Activated T-cell treated with anti-CD3 and anti-CD28 coated beads for 24 hours (primary cell): Measurements from ENCODE around the gene FBF1.
"Not testable (repeated sequence)": the region's sequence is repeated elsewhere in the genome, so short reads cannot be mapped to it uniquely, and the experiment has no call there.

Experiments used
- DNase-seq: peaks from one replicate; pipeline ENCODE4 v3.0.0-alpha.2; 2020; ENCODE audit warnings: low read depth

Gene FBF1

DNA sequence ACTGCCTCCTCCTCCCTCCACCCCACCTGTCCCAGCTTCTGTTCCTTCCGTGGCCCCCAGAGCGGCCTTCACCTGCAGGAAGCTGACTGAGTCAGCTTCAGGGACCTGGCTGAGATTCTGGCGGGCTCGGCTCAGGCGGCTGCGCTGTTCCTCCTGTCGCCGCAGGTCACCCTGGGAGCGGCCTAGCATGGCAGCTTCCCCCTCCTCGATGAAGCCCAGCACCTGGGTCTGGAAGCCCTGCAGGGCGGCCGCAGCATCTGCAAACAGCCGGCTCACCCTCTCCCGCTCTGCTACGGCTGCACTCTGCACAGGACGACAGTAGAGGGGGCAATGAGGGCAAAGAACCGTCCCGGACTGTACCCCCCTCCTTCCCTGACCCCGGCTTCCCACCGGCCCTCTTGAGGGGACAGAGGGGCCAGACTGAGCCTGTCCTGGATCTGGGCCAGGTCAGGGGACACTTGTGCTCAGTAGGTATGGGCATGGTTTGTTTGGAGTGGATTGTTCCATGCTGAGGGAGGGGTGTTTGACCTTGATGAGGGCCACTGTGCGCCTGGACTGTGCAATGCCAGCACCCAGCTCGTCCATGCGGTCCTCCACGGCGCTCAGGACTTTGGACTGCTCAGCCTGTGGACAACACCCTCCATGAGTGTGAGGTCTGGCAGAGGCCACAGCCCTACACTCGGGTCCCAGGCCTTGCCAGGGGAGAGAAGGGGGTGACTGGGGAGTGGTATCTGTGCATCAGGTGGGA is 64.5 kb downstream of the FBF1 start:
- peak; percentile 59 for DNase-seq

DNA sequence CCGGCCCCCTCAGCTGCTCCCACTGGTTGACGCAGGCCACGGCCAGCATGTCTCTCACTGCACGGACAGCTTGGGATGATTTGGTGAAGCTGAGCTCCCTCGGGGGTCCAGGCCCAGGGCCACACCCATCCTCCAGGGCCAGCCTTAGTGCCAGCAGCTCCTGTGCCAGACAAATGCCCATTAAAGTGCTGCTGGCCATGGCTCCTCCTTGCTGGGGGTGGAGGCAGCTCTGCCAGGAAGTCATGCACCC is 65.0 kb downstream of the FBF1 start:
- no peak for DNase-seq

- DNase-seq: no peak
Measured at GRCh38 chr17:75875182-75875939, 65.5 kb downstream of the FBF1 start.

DNA sequence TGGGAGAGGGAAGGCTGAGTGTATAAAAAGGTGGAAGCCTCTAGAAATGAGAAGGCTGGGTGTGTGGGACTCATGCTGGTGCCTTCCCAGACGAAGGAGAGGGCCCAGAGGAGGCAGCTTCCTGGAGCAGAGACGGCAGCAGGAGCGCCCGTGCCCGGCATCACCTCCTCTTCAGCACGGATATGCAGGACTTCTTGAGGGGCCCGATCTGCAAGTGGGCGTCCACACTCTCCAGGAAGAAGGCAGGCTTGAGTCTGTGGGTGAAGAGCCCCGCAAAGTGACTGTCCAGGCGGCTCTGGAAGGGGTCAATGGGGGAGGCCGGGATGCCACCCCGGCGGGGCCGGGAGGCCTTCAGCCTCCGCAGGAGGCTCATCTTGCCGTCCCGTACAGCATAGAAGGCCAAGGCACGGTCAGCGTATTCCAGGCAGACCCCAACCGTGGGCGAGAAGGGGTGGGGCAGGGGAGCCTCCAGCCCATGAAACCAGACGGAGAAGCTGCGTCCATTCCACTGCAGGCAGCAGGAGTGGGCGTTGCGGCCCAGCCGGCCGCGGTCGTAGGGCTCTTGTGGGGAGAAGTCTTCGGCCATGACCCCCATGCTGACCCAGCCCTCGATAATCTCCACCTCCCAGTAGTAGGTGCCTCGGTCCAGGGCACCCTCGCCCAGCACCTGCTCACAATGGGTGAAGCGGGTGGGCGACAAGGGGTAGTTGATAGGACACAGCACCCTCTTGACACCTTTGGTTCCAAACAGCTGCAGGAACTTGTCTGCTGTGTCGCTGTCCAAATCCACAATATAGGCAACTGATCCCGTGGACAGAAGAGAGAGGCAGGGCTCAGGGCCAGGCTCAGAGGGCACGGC is 66.3 kb downstream of the FBF1 start:
- DNase-seq: no peak

DNA sequence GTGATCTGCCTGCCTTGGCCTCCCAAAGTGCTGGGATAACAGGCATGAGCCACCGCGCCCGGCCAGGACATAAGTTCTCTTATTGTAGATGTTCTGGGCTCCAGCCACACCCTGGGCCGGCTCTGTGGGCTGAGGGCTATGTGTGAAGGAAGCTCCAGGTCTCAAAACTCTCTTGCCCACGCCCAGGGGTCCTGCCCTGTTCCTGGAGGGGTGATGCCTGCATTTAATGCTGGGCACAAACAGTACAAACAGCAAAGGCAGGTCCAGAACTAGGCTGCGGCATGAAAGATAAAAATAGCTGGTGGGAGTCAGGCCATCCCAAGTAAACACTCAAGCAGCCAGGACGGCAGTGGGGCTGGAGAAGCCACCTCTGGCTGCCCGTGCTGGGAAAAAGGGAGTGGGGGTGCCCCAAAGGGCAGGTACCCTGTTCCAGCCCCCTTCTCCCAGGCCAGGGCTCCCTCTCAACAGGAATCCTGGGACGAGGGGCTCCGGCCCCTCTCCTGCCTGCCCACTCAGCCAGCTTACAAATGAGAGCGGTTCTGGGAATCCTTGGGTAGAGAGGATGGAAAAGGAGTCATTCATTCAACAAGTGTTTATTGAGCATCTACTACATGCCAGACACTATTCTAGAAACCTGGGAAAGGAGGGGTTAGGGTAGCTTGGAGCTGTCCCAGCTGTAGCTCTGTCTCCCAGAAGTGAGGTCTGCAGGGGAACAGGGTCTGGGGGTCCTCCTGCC is 67.1 kb downstream of the FBF1 start:
- DNase-seq: no peak

- peak; percentile 29 for DNase-seq
Measured at GRCh38 chr17:75872434-75873351, 68.1 kb downstream of the FBF1 start.

- DNase-seq: not testable (repeated sequence)
Measured at GRCh38 chr17:75870228-75870627, 70.6 kb downstream of the FBF1 start.

DNA sequence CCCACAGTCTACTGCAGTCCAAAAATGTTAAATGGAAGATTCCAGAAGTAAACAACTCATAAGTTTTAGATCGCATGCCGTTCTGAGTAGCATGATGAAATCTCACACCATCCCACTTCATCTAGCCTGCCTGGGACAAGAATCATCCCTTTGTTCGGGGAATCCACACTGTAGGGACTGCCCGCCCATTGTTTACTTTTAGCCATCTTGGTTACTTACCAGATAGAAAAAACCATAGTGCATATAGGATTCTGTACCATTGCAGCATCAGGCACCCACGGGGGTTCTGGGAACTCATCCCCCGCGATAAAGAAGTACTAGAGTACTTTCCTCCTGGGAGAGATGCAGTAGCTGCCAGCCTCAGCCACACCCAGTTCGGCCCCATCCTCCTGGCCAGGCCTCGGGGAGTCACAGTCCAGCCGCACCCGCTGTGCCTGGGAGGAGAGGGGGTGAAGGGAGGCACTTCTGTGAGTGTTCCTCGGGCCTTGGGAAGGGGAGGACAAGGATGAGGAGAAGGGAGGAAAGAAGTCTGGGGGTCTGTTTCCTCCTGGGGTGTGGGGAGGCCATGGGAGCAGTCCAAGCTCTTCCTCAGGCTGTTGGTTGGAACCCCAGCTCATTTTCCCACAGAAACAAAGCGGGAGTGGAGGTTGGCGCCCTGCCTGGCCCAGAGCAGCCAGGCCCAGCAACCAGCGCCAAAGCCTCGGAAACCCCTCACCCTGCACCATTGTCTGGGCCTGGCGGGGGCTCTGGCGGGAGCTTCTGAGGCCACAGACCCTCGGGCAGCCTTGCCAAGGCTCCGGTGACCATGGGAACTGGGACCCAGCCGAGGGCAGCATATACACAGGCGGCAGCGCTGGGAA is 71.3 kb downstream of the FBF1 start:
- no peak for DNase-seq

DNA sequence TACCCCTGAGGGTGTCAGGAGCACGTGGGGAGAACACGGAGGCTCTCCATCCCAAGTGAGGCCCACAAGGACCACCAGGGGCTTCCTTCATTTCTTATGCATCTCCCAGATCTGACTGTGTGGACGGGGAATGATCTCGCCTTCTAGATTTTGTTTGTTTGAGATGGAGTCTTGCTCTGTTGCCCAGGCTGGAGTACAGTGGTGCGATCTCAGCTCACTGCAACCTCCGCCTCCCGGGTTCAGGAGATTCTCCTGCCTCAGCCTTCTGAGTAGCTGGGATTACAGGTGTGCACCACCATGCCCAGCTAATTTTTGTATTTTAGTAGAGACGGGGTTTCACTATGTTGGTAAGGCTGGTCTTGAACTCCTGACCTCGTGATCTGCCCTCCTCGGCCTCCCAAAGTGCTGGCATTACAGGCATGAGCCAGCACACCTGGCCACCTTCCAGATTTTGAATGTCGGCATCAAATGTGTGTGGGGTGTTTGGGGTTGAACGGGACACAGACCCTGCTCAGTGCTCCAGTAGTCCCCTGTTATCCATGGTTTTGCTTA is 72.0 kb downstream of the FBF1 start:
- DNase-seq: not testable (repeated sequence)

DNA sequence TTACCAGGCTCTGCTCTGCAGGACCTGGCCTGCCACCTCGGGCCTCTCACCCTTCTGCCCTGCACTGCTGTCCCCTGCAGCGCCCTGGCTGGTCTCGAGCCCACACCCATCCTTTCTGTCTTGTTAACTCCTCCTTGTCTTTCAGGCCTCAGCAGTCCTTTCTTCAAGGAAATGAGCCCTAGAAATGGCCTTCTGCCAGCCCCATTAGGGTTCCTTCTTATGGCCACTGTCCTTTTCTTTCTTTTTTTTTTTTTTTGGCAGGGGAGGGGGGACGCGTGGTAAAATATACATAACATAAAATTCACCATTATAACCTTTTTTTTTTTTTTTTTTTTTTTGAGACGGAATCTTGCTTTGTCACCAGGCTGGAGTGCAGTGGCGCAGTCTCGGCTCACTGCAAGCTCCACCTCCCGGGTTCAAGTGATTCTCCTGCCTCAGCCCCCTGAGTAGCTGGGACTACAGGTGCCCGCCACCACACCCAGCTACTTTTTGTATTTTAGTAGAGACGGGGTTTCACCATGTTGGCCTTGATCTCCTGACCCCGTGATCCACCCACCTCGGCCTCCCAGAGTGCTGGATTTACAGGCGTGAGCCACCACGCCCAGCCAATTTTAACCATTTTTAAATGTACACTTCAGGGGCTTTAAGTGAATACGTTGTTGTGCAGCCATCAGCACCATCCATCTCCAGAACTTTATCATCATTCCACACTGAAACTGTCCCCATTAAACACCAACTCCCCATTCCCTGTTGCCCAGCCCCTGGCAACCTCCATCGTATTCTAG is 75.2 kb downstream of the FBF1 start:
- not testable (repeated sequence) for DNase-seq

- DNase-seq: not testable (repeated sequence)
Measured at GRCh38 chr17:75864887-75865286, 76.0 kb downstream of the FBF1 start.

DNA sequence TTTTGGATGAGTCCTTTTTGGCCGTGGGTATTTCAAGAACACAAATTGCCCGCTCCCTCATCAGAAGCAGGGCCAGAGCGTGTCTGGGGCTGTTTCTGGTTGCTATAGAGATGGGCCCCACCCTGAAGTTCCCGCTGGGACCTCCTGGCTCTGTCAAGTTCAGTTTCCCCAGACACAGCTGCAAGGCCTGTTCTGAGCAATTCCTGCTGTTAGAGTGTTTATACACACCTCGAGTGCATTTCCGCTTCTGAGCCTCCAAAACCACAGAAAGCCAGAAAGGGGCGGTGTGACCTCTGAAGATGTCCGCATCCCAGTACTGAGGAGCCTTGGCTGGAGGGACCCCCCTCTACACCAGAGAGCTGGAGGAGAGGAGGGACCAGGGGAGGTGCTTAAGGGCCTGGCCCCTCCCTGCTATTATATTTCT is 76.4 kb downstream of the FBF1 start:
- DNase-seq: peak; percentile 28

DNA sequence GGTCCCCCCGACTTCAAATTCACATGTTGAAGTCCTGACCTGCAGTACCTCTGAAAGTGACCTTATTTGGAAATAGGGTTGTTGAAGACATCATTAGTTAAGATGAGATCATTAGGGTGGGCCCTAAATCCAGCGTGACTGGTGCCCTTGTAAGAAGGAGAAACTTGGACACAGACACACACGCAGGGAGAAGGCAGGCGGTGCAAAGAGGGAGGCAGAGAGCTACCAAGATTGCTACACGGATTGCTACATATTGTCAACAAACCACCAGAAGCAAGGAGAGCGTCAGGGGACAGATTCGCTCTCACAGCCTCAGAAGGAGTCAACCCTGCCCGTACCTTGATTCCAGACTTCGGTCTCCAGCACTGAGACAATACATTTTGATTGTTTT is 78.9 kb downstream of the FBF1 start:
- no peak for DNase-seq
